ENCODE measurements around the gene TP53BP2. TPM values are rescaled to one million over a fixed set of nuclear protein-coding genes. Genes with fewer than 3 reads are reported as not detected.

TP53BP2 gene
- total RNA-seq, 2 donors from 2014 or later, result 53.6 to 59.8 TPM

DNA sequence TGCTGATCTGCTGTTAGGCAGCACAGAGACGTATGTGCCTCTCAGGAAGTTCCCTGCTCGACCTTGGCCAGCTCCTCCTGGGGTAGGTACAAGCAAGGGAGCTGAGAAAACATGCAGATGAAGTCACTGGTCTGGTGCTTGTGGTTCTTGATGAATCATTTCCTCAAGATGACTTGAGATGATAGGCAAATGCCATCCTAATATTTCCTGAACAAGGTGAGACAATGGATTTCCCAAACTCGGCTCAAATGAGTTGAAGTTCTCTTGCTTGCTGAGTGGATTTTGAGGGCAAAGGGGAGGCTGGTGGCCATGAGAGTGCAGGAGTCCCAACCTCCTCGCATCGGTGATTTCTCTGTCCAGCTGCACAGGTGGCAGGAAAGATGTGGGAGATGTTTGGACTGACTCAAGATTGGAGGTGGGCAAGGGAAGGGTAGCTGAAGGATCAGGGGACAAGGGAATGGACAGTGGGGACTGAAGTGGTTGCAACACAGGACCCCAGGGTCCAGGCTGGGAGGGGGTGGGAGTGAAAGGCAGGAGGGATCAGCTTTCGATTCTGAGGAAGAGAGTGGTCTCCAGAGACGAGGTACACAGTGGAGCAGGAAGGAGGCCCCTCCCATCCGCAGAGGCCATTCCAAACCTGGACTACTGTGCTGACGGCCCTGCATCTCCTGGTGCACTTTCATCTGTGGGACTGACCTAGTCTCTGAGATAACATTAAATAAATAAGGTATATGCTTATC lies 69.5 kb downstream of the TP53BP2 start:
- Mint-ChIP-seq H3K4me1 (peaks cover 31% of the 10 kb centered on the region), H3K36me3 (ENCODE audit: low read depth) (peaks cover 71% of the 10 kb centered on the region), H3K27ac (peak overlapping the region; percentile 67), H3K9me3 (no peaks in the 10 kb centered on the region), H3K4me3 (no peak overlapping the region), H3K27me3 (ENCODE audit: insufficient read depth) (no peaks in the 10 kb centered on the region)
- DNase-seq, result peak; percentile 35
- Histone ChIP-seq H3K27me3 (ENCODE audit: control insufficient read depth, insufficient read depth, low read length, poor library complexity, severe bottlenecking) (no peaks in the 10 kb centered on the region), H3K4me1 (ENCODE audit: control insufficient read depth, insufficient read depth, low read length) (peaks cover 4% of the 10 kb centered on the region), H3K27ac (ENCODE audit: low read depth, low read length) (no peak overlapping the region), H3K9me3 (ENCODE audit: control insufficient read depth, low read length) (no peaks in the 10 kb centered on the region), H3K9ac (ENCODE audit: extremely low read depth, low read length, poor library complexity, severe bottlenecking) (no peak overlapping the region), H3K4me3 (ENCODE audit: low read length) (no peak overlapping the region), H3K36me3 (ENCODE audit: control insufficient read depth, insufficient read depth, low read length) (peaks cover 84% of the 10 kb centered on the region)
- TF ChIP-seq, protein P1, sequence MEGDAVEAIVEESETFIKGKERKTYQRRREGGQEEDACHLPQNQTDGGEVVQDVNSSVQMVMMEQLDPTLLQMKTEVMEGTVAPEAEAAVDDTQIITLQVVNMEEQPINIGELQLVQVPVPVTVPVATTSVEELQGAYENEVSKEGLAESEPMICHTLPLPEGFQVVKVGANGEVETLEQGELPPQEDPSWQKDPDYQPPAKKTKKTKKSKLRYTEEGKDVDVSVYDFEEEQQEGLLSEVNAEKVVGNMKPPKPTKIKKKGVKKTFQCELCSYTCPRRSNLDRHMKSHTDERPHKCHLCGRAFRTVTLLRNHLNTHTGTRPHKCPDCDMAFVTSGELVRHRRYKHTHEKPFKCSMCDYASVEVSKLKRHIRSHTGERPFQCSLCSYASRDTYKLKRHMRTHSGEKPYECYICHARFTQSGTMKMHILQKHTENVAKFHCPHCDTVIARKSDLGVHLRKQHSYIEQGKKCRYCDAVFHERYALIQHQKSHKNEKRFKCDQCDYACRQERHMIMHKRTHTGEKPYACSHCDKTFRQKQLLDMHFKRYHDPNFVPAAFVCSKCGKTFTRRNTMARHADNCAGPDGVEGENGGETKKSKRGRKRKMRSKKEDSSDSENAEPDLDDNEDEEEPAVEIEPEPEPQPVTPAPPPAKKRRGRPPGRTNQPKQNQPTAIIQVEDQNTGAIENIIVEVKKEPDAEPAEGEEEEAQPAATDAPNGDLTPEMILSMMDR (conservative IDR thresholded peaks at IDR 0.05), result no peak
- WGBS, 2 experiments (ENCODE audit: insufficient coverage in 1 of 2, insufficient read length in 1 of 2), result 93 to 100% methylated on average over 3 to 9 of the region's 9 CpGs

DNA sequence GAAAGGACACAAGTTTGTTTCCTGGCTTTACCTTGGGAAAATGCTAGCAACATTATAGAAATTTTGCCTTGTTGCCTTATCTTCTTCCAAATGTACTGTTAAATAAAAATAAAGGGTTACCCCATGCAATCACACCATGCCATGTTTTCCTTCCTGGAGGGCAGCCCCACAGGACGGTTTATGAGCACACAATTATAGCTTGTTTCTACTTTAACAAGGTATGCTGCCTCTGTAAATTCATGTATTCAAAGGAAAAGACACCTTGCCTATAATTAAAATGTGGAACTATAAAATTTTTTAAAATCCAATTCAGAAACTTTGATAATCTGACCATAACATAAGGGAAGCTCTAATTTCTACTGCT lies 70.1 kb downstream of the TP53BP2 start:
- Mint-ChIP-seq H3K27me3 (ENCODE audit: insufficient read depth) (no peaks in the 10 kb centered on the region), H3K4me3 (no peak overlapping the region), H3K4me1 (peaks cover 34% of the 10 kb centered on the region), H3K9me3 (no peaks in the 10 kb centered on the region), H3K27ac (peak overlapping the region; percentile 67), H3K36me3 (ENCODE audit: low read depth) (peaks cover 70% of the 10 kb centered on the region)
- Histone ChIP-seq H3K27ac (ENCODE audit: low read depth, low read length) (no peak overlapping the region), H3K27me3 (ENCODE audit: control insufficient read depth, insufficient read depth, low read length, poor library complexity, severe bottlenecking) (no peaks in the 10 kb centered on the region), H3K9me3 (ENCODE audit: control insufficient read depth, low read length) (no peaks in the 10 kb centered on the region), H3K9ac (ENCODE audit: extremely low read depth, low read length, poor library complexity, severe bottlenecking) (no peak overlapping the region), H3K36me3 (ENCODE audit: control insufficient read depth, insufficient read depth, low read length) (peaks cover 84% of the 10 kb centered on the region), H3K4me1 (ENCODE audit: control insufficient read depth, insufficient read depth, low read length) (peaks cover 4% of the 10 kb centered on the region), H3K4me3 (ENCODE audit: low read length) (no peak overlapping the region)
- WGBS, 2 experiments (ENCODE audit: insufficient coverage in 1 of 2, insufficient read length in 1 of 2), result 92 to 100% methylated on average over 1 of the region's 1 CpG
- TF ChIP-seq, protein P1 (conservative IDR thresholded peaks at IDR 0.05), result no peak
- no peak for DNase-seq

DNA sequence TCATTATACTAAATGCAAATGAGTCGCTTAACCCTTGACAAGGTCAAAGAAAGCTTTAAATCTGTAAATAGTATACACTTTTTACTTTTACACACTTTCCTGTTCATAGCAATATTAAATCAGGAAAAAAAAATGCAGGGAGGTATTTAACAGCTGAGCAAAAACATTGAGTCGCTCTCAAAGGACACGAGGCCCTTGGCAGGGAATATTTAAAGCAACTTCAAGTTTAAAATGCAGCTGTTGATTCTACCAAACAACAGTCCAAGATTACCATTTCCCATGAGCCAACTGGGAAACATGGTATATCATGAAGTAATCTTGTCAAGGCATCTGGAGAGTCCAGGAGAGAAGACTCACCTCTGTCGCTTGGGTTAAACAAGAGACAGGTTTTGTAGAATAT lies 70.7 kb downstream of the TP53BP2 start:
- H3K4me1 ChIP-seq (ENCODE audit: control insufficient read depth, insufficient read depth, low read length), result peaks cover 4% of the 10 kb centered on the region
- no peak overlapping the region for H3K27ac ChIP-seq (ENCODE audit: low read depth, low read length)
- H3K27me3 ChIP-seq (ENCODE audit: control insufficient read depth, insufficient read depth, low read length, poor library complexity, severe bottlenecking), result no peaks in the 10 kb centered on the region
- H3K4me3 ChIP-seq (ENCODE audit: low read length), result no peak overlapping the region
- H3K27me3 Mint-ChIP-seq (ENCODE audit: insufficient read depth), result no peaks in the 10 kb centered on the region
- H3K9me3 ChIP-seq (ENCODE audit: control insufficient read depth, low read length), result no peaks in the 10 kb centered on the region
- TF ChIP-seq, protein P1 (conservative IDR thresholded peaks at IDR 0.05), result no peak
- H3K9me3 Mint-ChIP-seq, result no peaks in the 10 kb centered on the region
- H3K27ac Mint-ChIP-seq, result no peak overlapping the region
- H3K4me1 Mint-ChIP-seq, result peaks cover 34% of the 10 kb centered on the region
- H3K4me3 Mint-ChIP-seq, result no peak overlapping the region
- peaks cover 70% of the 10 kb centered on the region for H3K36me3 Mint-ChIP-seq (ENCODE audit: low read depth)
- no peak for DNase-seq
- H3K36me3 ChIP-seq (ENCODE audit: control insufficient read depth, insufficient read depth, low read length), result peaks cover 84% of the 10 kb centered on the region
- H3K9ac ChIP-seq (ENCODE audit: extremely low read depth, low read length, poor library complexity, severe bottlenecking), result no peak overlapping the region
- WGBS, 2 experiments (ENCODE audit: insufficient coverage in 1 of 2, insufficient read length in 1 of 2), result 60 to 75% methylated on average over 3 to 4 of the region's 4 CpGs

Measured in endodermal cell (in vitro differentiated cells).